GM19397 (cell line): ENCODE data around the gene PLD1.
"Not testable (repeated sequence)": the region's sequence is repeated elsewhere in the genome, so short reads cannot be mapped to it uniquely, and the experiment has no call there.

ENCODE experiments used
- ATAC-seq: cut with Tn5 transposase; IDR thresholded peaks from one replicate; pipeline ENCODE4 v1.9.1; 2021; ENCODE audit warnings: mild to moderate bottlenecking, moderate library complexity; ENCODE audit not compliant: unreplicated experiment

The PLD1 gene

GRCh38 chr3:171703144-171703543 lies 107.1 kb downstream of the PLD1 start:
- ATAC-seq: no peak

- ATAC-seq: no peak
Observed at GRCh38 chr3:171700653-171701052, 109.6 kb downstream of the PLD1 start.

- no peak for ATAC-seq
Observed at GRCh38 chr3:171700157-171700556, 110.1 kb downstream of the PLD1 start.

GRCh38 chr3:171699601-171700000 lies 110.7 kb downstream of the PLD1 start:
- no peak for ATAC-seq

- no peak for ATAC-seq
Observed at GRCh38 chr3:171696805-171697204, 113.5 kb downstream of the PLD1 start.

- ATAC-seq: no peak
Observed at GRCh38 chr3:171695426-171695825, 114.9 kb downstream of the PLD1 start.

- ATAC-seq: no peak
Observed at GRCh38 chr3:171694888-171695287, 115.4 kb downstream of the PLD1 start.

GRCh38 chr3:171692551-171692950 lies 117.7 kb downstream of the PLD1 start:
- not testable (repeated sequence) for ATAC-seq

GRCh38 chr3:171691485-171691884 lies 118.8 kb downstream of the PLD1 start:
- ATAC-seq: no peak

- ATAC-seq: no peak
Observed at GRCh38 chr3:171690281-171690680, 120.0 kb downstream of the PLD1 start.

- no peak for ATAC-seq
Observed at GRCh38 chr3:171688593-171688992, 121.7 kb downstream of the PLD1 start.

- no peak for ATAC-seq
Observed at GRCh38 chr3:171688002-171688401, 122.3 kb downstream of the PLD1 start.

- ATAC-seq: no peak
Observed at GRCh38 chr3:171687581-171687980, 122.7 kb downstream of the PLD1 start.

GRCh38 chr3:171687064-171687463 lies 123.2 kb downstream of the PLD1 start:
- no peak for ATAC-seq

- no peak for ATAC-seq
Observed at GRCh38 chr3:171685116-171685895, 125.0 kb downstream of the PLD1 start.

- no peak for ATAC-seq
Observed at GRCh38 chr3:171684221-171684620, 126.1 kb downstream of the PLD1 start.

- ATAC-seq: no peak
Observed at GRCh38 chr3:171682743-171683142, 127.5 kb downstream of the PLD1 start.

- ATAC-seq: no peak
Observed at GRCh38 chr3:171680726-171681411, 129.4 kb downstream of the PLD1 start.

GRCh38 chr3:171678971-171679492 lies 131.3 kb downstream of the PLD1 start:
- no peak for ATAC-seq

- no peak for ATAC-seq
Observed at GRCh38 chr3:171677706-171678105, 132.6 kb downstream of the PLD1 start.

- ATAC-seq: no peak
Observed at GRCh38 chr3:171676601-171677175, 133.6 kb downstream of the PLD1 start.

GRCh38 chr3:171673951-171674350 lies 136.3 kb downstream of the PLD1 start:
- no peak for ATAC-seq
